GM19438 (cell line): Measurements from ENCODE around the gene EDEM1.

ENCODE experiments used
- ATAC-seq: cut with Tn5 transposase; IDR thresholded peaks from one replicate; pipeline ENCODE4 v1.9.1; 2021; ENCODE audit warnings: low read depth; ENCODE audit not compliant: unreplicated experiment

Gene EDEM1

DNA sequence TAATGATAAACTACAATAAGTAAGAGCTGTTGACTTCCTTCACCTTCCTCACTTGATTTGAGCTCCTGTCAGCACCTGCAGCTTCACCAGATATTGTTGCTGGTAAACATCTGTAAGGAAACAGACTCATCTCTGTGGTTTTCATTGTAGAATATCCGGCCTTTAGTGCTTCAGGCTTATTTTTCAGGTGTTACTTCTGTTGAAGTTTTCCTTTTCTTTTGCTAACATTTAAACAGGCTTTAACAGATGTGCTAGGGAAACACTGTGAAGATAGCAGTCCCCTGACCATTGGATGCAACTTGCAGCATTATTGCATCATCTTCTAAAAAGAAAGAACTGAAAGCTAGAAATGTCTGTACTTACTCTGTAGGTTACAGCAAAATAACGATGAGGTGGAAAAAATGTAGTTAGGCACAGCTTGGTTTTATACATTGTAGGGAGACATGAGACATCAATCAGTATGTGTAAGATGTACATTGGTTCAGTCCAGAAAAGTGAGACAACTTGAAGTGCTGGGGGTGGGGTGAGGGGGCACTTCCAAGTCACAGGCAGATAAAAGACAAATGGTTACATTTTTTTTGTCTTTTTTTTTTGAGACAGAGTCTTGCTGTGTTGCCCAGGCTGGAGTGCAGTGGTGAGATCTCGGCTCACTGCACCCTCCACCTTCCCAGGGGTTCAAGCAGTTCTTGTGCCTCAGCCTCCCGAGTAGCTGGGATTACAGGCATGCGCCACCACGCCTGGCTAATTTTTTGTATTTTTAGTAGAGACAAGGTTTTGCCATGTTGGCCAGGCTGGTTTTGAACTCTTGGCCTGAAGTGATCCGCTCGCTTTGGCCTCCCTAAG, 10.2 kb downstream of the EDEM1 start:
- ATAC-seq, result peak; percentile 54

DNA sequence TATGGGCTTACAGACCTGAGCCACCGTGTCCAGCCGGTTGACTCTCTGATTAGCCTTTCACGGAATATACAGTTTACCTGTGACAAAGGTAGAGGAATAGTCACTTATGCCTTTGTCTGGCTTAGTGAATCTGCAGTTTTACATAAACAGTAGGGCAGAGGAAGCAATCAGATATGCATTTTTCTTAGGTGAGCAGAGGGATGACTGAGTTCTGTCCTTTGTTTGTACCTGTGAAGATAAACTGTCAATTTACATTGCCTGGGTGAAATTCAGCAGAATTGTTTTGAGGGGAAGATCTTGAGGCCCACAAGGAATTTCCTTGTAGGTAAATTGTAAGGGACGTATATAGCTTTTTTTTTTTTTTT, 10.8 kb downstream of the EDEM1 start:
- no peak for ATAC-seq

DNA sequence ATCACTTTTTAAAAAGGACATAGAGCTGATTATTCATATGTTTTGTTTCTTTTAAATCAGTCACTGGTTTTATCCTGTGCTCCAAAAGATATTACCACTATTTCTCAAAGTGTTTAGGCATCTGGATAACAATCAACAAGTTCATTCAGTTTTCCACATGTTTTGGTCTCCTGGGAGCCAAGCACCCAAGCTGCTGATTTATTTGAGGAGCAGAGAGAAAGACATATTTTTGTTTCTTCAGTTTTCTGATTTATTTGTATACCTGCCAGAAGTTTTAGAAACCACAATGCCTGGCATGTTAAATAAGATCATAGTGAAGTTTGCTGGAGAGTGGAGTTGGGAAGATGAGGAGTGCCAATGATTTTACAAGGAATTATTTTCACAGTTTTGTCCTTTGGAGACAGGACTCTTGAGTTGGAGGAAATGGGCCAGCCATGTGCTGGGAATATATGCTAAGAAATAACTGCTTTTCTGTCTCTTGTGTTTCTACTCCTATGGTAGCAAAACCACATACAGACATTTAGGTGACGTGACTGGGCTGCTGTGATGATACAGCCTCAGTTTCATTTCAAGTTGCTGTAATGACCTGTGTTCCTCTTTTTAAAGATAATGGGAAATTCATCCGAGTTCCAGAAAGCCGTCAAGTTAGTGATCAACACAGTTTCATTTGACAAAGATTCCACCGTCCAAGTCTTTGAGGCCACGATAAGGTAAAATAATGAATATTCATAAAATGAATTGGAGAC, 11.7 kb downstream of the EDEM1 start:
- ATAC-seq, result no peak

DNA sequence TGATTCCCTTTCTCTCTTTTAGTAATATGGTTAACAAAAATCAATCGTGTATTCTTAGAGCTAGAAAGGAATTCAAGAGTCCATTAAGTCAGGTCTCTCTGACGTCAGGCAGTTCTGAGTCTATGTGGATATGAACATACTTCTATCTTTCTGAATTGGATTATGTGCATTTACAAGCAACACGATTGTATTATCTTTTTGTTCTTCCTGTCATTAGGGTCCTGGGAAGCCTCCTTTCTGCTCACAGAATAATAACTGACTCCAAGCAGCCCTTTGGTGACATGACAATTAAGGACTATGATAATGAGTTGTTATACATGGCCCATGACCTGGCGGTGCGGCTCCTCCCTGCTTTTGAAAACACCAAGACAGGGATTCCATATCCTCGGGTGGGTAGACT, 14.0 kb downstream of the EDEM1 start:
- no peak for ATAC-seq

DNA sequence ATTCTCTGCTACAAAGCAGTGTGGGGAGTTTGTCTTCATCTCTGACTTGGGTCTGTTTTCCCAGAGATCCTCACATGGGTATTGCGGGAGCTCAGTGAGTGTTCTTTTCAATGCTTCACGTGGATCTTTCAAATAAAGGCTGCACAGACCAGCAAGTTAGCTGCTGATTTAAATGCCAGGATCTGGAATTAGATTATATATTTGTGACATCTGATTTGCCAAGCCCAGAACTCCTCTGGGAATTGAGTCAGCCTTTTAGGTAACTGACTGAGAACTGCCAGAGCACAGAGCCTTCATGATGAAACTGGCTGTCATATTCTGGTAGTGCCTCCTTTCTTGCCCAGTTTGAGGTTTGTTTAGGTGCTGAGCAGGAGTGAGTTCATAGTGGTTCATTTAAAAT, 14.7 kb downstream of the EDEM1 start:
- no peak for ATAC-seq

DNA sequence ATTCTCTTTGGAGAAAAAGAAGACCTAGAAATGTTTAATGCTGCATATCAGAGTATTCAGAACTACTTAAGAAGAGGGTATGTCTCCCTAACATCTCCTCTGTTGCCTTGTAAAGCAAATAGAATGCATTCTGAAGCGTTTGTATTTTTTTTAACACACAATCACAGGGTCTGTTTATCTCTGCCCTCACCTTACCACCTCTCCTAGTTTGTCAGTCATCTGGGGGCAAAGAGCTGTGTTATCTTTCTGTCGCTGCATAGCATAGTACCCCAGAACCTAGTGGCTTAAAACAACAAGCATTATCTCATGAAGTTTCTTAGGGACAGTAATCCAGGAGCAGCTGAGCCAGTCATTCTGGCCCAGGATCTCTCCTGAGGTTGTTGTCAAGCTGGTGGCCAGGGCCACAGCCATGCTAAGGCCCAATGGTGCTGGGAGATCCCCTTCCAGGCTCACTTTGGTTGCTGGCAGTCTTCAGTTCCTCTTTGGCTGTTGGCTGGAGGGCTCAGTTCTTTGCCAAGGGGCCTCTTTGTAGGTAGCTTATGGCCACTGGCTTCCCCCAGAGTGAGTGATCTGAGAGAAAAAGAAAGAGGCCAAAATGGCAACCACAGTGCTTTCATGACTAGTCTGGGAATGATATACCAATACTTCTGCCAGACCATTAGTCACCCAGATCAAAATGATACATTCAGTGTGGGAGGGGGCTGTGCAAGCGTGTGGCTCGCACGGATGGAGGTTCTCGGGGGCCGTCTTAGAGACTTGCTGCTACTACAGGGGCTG, 17.8 kb downstream of the EDEM1 start:
- peak; percentile 99 for ATAC-seq

DNA sequence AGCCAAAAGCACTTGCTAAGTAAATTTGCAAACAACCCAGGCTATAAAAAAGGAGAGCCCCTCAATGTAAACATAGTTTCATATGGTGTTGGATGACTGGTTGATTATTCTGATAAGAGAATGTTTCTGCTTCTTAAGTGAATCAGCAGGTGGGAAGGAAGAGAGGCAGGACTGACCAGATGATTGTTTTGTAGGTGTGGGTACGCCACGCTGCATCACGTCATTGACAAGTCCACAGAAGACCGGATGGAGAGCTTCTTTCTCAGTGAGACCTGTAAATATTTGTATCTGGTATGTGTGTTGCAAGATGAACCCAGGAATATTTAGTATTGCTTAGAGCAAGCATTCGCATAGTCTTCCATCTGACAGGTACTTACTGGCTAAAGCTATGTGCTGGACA, 23.4 kb downstream of the EDEM1 start:
- no peak for ATAC-seq

DNA sequence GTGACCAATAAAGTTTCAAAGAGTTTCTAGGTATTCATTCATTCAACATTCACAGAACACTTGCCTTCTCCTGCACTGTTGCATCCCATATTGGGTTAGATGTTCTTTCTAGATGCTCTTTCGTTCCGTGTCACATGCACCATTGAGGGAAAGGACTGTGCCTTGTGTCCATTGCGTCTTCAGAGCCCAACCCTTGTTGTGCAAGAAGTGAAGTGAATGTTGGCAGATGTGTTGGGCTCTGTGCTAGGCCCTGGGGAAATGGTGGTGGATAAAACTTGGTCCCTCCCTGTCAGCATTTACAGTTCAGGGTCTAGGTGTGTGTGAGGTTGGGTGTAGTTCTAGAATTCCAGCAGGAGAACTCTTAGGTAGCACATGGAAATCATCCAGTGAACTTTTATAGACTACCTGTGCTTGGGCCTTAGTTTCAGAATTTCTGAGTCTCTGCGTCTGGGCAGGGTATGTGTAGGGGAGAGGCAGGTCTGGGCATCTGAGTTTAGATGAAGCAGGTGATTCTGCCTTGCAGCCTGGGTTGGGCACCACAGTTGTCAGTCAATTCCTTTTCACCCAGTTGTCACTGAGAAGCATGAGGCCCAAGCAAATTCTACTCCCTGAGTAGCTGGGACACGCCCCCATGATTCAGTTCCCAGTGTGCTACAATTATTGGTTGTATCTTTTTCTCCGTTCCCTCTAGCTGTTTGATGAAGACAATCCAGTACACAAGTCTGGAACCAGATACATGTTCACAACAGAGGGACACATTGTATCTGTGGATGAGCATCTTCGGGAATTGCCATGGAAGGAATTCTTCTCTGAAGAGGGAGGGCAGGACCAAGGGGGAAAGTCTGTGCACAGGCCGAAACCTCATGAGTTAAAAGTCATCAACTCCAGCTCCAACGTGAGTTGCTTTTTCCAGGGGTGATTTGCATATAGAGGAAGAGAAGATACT, 25.4 kb downstream of the EDEM1 start:
- no peak for ATAC-seq

DNA sequence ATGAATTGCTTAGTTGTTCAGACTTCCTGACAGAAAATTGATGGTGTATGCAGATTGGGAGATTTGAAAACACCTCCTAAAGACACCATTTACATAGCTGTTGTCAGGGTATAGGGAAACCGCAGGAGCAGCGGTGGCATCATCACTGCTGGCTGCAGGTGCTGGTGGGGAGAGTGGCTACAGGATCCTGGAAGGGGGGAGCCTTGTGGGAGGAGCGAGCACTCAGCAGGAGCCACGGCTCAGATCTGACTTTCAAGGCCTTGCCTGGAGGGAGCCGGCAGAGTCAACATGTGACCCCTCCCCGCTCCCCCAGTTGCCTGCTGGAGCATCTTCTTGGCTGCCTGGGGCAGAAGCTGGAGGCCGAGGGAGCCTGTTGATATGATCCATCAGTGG, 26.1 kb downstream of the EDEM1 start:
- no peak for ATAC-seq

DNA sequence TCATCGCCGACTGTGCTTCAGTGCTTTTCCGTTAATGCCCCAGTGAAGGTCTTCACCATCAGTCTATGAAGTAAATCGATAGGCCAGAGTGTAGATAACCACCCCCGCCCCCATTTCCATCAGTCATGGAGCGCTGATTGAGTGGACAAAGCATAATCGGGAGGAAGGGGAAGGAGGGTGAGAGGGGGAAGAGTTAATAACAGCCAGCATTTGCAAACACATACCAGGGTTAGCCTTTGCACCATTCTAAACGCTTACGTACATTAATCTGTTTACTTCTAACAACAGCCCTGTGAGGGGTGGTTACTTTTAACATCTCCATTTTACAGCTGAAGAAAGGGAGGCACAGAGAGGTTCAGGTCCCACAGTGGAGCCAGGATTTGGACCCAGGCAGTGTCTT, 26.8 kb downstream of the EDEM1 start:
- ATAC-seq, result no peak

DNA sequence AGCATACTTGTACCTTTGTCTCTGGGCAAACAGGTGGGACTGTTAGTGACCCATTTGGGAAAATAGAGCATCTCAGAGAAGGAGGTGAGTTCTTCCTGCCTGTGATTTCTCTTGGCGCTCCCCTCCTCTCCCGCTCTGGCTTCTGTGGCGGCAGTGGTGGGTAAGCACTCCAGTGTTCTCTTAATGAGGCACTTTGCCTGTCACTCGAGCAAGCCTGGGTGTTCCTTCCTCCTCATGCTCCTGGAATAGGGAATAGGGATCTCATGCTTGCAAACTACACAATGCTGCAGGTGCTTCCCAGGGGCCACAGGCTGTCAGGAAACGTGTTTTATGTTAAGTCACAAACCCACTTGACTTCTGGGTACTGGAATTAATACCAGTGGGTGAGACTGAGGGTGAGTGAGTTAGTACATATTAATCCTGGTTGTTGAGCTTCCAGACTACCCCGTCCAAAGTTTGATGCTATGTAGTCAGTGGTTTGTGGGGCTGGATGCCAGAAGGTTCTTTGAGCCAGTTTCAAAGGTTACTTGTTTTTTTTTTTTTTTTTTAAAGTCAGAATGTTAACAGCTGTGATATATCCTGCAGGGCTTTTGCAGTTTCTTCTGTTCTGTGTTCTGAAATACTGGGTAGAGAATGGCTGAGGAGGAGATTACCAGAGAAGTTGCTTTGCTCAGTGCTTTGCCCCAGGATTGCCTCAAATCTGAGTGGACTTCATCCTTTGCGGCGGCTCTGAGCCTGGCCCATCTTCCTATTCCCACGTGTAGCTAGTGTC, 30.5 kb downstream of the EDEM1 start:
- no peak for ATAC-seq

DNA sequence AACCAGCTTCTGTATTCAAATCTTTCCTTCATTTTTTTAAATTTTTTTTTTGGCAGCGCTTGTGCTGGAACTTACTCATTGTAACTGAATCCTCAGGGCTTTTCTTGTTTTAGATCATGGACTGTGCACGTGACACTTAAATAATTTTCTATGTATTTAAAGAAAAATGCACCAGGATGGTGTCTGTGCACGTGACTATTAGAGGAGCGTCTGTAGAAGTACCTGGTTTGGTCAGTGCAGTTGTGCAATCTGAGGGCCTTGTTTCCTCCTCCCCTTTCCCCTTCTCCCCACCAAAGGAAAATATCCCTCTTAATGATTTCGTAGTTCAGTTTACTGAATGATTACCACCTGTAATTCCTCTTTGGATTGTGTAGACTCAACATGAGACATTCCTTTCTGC, 31.3 kb downstream of the EDEM1 start:
- ATAC-seq, result no peak

DNA sequence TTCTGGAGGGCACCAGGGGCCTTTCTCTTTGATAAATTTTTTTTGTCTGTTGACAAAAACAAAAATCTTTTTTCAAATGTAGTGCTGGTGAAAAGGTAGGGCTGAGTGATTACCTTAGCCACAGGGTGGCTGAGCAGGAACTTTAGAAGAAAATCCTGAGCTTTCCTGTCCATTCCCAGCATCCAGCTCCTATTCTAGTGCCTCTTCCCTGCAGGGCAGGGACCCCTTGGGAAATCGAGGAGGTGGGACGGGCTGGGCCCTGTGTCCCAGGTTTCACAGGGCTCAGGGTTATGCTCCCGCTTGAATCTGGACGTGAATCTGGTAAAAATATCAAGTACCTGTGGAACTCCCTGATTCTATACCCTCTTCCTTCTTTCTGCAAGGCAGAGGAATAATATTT, 31.7 kb downstream of the EDEM1 start:
- ATAC-seq, result no peak

DNA sequence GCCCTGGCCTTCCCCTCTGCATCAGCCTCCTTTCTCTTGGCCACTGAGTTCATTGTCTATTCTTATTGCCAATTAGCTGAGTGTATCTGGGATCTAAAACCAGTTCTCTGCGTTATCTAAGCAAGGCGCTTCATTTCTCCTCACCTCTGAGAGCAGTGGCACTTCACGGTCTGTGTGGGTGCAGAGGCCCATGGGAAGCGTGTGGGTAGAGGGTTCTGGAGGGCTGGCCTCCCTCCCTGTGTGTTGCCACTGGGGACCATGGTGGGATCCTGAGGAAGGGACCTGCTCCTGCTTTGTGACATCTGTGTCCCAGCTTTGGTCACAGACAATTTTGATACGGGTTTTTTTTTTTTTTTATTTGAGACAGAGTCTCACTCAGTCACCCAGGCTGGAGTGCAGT, 32.7 kb downstream of the EDEM1 start:
- no peak for ATAC-seq

DNA sequence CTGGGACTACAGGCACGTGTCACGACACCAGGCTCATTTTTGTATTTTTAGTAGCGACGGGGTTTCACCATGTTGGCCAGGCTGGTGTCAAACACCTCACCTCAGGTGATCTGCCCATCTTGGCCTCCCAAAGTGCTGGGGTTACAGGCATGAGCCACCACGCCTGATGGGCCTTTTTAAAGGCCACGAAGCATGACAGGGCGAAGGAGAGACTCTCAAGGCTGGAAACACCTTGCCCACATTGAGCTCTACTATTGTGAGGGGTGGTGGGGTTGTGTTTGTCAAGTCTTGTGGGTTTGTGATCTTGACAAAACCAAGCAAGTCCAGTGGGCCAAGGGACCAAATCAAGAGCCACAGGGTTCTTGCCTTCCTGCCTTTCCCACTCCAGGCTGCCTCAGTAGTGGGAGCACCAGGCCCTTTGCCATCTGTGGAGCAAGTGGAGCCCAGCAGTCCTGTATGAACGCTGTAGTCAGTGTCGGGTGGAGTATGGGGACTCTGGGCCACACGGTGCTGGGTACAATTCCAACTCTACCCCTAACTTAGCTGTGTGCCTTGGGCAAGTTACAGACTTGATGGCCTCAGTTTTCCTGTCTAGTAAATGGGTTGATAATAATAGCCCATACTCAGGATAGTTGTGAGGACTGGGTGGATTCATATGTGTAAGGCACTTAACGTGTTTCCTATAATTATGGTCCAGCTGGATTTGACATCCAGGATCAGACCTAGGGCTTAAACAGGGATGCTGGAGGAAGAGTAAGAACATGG, 33.3 kb downstream of the EDEM1 start:
- no peak for ATAC-seq

DNA sequence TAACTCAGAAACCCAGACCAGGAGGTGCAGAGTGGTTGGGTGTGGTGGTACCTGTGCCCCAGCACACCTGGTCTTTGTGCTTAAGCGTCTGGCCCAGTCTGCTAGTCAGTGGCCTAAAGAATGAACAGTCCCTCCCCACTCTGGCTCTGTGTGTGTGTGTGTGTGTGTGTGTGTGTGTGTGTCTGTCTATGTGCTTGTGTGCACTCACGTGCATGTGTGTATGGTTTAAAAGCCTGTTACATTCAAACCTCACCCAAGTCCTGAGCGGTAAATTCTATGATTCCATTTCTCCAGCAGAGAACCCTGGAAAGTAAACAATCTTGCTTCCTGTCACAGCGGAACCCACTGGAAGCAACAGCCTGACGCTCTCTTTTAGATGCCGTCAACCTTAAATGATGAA, 34.2 kb downstream of the EDEM1 start:
- no peak for ATAC-seq

DNA sequence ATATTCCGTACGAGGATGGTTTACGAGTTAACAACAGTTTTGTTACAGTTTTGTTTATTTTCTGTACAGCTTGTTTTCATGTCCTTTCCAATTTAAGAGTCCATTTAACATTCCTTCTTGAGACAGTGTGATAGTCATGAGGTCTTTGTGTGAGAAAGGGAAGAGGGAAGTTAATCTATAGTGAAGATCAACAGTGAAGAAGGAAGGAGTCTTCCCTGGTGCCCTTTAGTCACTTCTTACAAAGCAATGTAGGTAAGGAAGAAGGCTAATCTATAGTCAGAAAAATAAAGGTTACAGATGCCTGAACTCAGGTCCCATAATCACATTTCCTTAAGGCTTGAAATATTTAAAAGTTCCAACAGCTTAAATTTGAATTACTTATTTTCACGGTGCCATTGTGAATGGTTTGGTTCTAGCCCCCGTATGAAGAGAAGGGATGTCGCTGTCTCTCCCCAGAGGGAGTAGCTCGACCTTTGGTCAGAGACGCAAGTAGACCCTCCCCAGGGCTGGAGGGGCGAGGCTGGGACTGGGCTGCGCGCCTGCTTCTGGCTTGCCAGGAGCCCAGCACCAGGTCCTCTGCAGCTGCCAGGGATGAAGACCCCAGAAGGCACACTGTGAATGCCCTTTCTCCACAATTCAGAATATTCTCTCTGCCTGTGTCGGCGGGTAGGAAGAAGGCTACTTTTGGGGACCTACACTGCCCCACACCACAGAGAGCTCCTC, 34.9 kb downstream of the EDEM1 start:
- no peak for ATAC-seq

DNA sequence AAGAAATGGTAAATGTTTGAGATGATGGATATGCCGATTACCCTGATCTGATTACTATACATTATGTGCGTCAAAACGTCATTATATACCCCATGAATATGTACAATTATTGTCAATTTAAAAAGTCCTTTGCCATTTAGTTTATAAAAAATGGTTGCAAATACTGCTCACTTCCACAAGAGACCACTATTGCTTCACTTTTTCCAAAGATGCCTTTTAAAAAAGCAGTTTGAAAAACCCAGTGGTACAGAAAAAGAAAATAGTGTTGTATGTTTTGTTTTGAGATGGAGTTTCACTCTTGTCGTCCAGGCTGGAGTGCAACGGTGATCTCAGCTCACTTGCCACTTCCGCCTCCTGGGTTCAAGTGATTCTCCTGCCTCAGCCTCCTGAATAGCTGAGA, 39.3 kb downstream of the EDEM1 start:
- ATAC-seq, result no peak
